GM21619 (cell line): ENCODE measurements around the gene CNTLN.
"Not testable (repeated sequence)": the region's sequence is repeated elsewhere in the genome, so short reads cannot be mapped to it uniquely, and the experiment has no call there.

ENCODE experiments used
- ATAC-seq: cut with Tn5 transposase; IDR thresholded peaks from one replicate; pipeline ENCODE4 v1.9.1; 2021; ENCODE audit not compliant: unreplicated experiment

Gene CNTLN

DNA sequence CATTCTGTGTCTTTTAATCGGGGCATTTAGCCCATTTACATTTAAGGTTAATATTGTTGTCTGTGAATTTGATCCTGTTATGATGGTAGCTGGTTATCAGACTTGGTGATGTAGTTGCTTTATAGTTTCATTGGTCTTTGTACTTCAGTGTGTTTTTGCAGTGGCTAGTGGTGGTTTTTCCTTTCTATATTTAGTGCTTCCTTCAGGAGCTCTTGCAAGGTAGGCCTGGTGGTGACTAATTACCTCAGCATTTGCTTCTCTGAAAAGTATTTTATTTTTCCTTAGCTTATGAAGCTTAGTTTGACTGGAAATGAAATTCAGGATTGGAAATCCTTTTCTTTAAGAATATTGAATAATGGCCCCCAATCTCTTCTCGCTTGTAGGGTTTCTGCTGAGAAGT lies 156.9 kb downstream of the CNTLN start:
- ATAC-seq = no peak

DNA sequence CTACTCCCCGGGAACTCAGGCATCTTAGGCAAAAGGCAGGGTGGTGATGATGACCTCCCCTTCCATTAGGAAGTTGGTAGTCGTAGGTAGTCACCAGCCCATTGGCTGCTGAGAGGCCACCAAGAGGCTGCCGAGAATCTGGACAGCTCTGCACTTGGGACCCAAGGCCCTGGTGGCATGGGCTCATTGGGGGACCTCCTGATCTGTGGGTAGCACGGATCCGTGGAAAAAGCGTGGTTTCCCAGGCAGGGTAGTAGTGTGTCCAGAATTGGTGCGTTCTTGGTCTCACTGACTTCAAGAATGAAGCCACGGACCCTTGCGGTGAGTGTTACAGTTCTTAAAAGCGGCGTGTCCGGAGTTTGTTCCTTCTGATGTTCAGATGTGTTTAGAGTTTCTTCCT lies 158.8 kb downstream of the CNTLN start:
- no peak for ATAC-seq

DNA sequence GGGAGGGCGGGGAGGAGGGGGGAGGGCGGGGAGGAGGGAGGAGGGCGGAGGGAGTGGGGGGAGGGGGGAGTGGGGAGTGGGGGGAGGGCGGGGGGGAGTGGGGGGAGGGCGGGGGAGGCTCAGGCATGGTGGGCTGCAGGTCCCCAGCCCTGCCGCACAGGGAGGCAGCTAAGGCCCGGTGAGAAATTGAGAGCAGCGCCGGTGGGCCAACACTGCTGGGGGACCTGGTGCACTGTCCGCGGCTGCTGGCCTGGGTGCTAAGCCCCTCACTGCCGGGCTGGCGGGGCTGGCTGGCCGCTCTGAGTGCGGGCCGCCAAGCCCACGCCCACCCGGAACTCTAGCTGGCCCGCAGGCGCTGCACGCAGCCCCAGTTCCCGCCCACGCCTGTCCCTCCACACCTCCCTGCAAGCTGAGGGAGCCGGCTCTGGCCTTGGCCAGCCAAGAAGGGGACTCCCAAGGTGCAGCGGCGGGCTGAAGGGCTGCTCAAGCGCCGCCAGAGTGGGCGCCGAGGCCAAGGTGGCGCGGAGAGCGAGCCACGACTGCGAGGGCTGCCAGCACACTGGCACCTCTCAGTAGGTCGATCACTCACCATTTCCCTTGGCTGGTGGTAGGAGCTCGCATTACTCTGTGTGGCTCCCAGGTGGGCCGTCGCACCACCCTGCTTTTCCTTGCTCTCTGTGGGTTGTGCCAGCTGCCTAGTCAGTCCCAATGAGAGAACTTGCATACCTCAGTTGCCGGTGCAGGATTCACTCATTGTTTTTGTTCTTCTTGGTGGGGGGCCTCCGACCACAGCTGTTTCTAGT lies 160.2 kb downstream of the CNTLN start:
- no peak for ATAC-seq

DNA sequence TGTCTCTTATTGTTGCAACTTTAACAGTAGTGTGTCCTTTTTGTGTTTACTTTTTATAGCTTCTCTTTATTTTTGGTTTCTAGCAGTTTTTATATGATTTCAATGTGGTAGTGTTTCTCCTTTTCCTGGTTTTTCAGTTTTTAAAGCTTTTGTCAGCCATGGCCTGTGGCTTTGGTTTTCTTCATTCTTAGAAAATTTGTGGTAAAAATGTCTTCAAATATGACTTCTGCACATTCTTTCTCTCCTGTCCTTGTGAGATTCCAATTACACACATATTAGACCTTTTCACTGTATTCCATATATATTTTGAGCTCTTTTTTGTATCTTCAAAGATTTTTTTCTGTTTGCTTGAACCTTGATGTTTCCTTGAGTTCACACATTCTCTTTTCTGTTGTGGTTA lies 180.5 kb downstream of the CNTLN start:
- ATAC-seq = no peak

DNA sequence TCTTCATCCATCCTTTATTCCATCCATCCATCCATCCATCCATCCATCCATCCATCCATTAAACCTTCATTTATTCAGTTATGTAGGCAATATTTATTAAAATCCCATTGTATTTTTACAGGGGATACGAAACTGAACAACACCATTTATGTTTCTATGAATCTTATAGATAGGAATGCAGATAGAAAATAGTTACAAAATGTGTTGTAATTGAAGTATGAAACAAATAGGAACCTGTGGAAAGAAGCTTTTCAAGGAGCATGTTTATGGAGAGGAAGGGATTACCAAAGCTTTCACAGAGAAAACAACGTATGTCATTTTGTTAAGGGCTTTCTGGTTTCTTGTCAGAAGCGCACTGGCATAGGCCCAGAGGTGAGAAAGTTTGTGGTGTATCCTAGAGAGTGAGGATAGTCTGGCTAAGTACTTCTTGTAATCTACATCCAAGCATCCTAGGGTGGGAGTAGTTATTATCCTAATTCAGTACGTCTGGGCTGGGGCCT lies 184.0 kb downstream of the CNTLN start:
- ATAC-seq = no peak

DNA sequence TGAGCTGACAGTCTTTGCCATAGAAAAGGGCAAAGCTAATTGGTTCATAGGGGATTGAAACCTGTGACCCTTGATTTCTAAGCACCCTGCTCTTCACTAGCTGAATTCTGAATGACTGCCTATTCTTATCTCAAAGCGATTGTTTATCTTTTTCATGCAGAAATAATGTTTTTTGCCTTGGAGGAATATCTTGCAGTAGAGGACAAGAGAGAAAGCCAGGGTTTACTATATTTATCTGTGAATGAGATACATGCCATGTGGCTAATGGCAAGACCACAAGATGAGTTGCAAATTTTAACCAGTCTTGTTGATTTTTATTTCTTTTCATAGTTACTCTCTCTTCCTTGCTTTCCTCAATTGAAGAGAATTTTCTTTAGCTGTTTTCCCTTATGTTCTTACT lies 185.0 kb downstream of the CNTLN start:
- no peak for ATAC-seq

DNA sequence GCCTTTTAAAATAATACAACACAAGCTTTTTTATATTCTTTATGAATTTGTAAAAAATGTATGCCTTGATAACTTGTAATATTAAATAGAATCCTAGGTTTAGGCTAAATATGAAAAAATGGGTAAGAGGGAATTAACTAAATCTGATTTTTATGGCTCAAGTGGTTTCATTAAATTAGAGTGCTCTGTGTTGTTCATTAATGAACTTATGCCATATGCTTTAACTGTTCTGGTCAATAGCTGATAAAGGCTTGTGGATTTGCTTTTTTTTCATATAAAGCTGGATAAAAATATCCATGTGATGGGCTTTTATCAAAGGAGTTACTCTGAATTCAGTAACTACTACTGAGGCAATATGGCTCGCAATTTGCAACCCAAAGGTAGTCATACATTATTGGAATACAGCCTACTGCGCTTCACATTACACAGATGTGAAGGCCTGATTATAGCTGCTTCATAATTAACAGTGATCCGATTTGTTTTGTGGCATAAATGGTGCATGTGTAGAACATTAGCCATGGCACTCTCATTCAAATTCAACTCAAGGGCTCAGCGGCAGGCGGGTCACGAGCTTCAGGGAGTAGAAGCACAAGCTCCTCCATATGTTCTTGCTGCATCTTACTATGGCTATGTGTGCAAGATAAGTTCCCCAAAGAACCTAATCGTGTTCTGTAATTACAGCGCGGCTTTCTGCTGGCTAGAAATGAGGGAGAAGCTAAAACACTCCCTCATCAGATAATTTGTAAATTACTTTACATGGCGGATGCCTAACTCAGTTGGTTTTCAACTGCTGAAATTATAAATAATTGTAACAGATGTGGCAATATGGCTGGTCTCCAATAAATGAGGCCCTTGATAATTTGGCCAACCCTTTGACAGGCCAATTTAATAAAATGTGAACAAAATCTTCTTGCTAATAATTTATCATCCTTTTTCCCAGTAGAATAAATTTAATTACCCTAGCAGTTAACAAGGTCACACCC lies 188.3 kb downstream of the CNTLN start:
- ATAC-seq = no peak

DNA sequence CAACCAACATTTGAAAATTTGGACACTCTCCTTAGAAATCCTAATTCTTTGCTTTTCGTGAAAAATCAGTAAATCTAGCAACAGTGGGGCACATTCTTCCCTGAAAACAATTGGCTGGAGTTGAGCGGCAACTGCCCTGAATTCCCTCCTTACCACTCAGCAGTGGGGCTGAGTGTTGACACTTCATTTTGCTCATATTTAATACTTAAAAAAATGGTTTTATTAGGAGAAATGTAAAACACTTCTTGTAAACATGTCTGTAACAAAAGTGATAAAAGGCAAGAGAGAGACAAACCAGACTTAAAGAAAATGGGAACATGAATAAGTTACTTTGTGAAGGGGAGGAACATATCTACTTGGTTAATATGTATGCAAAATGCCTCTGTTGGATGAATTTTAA lies 193.5 kb downstream of the CNTLN start:
- ATAC-seq = no peak

DNA sequence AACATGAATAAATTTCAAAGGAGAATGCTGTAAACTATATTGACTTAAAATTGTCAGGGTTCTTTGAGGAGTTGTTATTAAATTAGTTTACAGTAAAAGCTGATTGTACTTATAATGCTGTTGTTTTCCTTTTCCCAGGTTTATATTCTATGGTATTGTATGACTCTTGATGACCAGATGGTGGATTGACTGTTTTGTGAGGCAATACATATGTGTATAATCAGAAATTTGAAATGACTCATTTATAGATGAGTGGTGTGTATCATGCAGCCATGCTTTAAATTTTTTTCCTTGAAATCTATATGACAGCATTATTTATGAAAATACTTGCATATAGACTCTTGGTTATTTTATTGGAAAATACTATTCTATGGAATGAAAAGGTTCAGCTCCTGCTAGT lies 195.3 kb downstream of the CNTLN start:
- ATAC-seq = no peak

DNA sequence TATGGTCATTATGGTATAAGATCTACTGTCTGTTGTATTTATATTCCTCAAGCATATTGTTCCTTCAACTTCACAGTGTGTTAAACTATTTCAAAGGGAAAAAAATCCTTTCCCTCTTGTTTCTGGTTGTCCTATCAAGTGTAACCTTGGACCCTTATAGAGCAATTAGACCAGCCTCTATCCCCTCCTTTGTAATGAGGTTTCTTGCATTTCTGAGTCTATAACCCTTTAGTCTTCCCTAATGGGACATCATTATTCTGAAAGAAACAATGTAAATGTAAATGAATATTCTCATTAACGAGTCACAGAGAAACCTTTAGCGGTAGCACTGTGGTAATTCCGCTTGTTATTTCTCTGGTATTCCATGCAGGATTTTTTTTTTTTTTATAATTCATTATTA lies 197.3 kb downstream of the CNTLN start:
- ATAC-seq = no peak

DNA sequence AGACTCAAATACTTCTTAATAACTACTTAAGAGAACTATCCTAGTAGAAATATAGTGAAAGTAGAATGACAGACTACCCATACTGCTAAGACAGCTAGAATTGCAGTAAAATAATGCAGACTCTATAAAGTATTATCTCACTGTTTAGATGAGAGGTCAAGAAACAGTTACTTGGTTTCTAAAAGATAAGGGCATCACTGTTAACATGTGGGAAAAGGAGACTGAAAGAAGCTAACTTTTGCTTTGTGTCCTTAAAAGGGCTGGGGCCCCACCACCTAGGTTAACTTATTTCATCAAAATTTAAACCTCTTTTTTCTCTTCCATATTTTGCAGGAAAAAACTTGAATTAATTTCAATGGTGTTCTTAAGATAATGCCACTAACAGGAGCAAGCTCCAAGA lies 204.3 kb downstream of the CNTLN start:
- no peak for ATAC-seq

DNA sequence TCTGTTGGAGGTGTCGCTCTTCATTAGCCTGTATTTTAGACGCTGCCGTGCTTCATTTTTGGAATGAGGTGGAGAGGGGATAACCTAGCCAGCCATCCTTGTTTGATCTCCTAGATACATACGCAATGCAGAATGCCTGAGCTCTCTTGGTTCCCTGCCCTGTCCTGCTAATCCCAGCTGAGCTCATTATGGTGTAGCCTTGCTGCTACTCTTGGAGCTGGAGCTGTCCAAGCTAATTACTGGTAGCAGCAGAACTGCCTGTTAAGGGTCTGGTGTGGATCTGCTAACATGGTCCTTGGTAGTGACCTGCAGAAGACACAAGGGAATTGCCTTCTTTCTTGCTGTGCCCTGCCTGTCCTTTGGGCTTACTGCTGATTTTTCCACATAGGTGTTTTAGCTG lies 207.9 kb downstream of the CNTLN start:
- ATAC-seq = no peak

DNA sequence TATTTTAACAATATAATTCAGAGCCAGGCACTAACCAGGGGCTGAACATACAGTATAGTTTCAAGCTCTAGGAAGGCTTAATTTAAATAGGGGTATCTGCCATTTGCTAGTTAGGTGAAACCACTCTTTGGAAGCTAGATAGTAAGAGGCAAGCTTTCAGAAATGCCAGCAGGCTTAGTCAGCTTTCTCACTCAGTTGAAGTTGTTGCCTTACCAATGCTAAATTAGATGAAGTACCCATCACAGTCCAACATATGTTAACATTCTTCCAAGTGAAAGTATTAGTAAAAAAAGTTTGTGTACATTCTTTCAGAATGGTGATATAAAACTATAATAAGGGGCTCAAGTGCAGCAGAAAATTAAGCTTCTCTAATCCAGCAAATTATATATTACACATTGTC lies 215.0 kb downstream of the CNTLN start:
- ATAC-seq = no peak

DNA sequence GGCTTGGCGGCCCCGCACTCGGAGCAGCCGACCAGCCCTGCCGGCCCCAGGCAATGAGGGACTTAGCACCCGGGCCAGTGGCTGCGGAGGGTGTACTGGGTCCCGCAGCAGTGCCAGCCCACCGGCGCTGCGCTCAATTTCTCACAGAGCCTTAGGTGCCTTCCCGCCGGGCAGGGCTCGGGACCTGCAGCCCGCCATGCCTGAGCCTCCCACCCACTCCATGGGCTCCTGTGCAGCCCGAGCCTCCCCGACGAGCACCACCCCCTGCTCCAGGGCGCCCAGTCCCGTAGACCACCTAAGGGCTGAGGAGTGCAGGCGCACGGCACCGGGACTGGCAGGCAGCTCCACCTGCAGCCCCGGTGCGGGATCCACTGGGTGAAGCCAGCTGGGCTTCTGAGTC lies 219.2 kb downstream of the CNTLN start:
- ATAC-seq = not testable (repeated sequence)

DNA sequence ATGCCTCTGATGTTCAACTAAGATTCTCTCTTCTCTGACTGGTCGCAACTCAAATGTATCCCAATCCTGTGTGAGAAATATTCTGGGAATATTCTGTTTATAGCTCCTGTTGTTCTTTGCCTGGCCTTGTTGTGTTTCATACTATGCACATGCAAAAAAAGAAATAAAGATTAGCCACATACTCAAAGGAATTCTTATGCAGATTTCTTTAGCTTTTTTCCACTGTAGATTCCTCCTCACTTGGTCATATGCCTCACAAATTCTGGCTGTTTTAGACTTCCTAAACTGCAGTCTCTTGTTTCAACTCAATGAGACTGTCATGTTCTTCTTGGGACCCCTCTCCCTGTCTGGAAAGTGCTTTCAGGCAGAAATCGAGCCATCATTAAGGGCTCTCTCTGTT lies 226.5 kb downstream of the CNTLN start:
- no peak for ATAC-seq

DNA sequence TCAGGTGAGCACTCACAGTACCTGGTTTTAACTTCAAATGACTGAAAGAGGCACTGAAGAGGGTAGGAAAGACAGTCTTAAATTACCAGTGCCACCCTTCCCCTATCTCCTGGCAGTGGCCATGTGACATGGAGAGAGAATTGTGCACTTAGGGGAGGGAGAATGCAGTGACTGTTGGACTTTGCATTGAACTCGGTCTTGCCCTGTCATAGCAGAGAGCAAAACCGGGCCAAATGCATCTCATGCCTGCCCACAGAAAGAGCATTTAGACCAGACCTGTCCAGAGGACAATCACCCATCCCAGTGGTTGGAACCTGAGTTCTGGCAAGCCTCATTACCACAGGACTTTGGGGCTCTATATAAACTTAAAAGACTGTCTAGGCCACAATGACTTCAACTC lies 232.2 kb downstream of the CNTLN start:
- no peak for ATAC-seq

DNA sequence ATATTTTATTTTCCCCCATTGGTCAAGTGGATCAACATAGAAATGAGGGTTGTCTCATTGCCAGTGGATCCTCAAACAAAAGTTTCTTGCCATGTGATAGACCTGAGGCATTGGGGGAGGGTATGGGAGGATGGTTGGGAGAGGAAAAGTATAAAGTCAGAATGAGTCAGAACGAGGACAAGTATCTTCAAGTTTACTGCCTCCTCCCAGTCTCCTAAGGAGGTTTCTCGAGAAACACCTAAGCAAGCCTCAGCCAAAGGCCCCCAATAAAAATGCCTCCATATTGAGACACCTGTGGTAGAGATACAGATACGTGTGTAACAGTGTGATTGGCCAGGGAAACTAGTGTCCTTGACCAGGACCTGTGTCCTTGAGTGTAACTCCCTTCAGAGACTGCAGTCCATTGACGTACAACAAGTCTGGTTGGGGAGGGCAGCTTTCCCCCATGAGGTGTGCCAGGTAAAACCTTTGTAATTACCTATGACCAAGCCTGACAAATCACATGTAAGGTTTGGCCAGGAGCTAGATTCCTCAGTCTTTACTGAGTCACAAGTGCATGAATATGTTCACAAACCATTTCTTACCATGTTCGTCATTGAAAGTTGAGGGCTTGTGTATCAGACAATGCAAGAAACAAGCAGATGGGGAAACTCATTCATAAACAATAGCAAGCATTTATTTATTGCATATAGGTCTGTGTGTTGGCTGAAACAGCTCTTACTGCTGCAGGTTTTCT lies 245.5 kb downstream of the CNTLN start:
- no peak for ATAC-seq

DNA sequence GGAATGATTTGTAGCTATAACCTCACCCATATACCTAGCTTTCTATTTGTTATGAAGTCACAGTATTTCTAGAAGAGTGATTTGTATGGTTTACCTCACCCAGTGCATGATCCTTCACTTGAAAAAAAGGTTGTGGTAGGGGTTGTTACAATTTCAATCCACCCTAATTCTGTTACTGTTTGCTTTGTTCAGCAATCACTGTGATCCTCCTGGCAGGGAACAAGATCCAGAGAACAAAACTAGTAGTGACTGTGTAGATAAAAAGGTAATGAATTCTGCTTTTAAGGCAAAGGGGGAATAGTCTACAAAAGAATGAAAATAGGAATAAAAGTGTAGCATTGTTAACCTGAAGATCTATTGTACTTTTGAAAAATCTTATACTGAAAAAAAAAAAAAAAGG lies 252.7 kb downstream of the CNTLN start:
- no peak for ATAC-seq

DNA sequence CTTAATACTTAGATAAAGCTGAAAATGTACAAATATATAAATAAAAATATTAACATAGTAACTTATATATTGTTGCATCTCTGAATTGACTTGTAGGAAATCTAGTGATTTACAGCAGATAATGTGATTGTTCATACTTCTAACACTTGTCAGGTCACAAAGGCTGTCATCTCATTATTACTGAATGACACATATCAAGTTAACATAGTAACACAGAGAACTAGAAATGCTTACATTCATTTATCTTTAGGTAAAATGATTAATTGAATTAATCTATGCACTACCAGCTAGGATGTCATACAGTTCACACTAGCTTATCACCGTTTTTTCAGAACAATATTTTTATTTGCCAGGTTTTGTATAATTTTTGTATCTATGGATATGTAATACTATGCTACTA lies 254.2 kb downstream of the CNTLN start:
- ATAC-seq = no peak

DNA sequence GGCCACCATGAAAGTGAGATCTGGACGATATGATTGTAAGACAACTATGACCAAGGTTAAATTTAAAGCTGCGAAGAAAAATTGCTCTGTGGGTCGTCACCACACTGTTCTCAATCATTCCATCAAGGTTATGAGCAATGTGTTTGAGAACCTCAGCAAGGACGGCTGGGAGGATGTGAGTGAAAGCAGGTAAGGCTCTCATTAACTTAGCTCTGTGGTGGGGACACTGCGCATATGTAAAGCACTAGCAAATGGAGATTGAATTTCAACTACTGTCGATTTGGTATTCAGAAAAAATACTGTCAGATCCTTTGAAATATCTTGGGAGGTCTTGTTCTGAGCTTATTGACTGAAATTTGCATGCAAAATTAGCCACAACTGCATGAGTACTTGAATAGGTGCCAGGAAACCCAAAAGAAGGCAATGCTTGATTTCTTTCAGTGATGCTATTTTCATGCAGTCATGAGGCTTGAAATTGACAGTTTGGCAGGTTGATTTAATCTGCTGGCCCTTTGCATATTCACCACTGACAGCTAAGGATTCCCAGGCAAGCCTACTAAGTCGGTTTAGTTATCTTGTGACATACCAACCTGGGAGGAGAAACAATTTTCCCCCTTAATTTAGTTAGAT lies 260.2 kb downstream of the CNTLN start:
- ATAC-seq = no peak
